Astrocyte (in vitro differentiated cells and primary cell): ENCODE measurements around the gene TMED5. TPM values are rescaled to one million over a fixed set of nuclear protein-coding genes. Genes with fewer than 3 reads are reported as not detected.

ENCODE experiments used
- DNase-seq: peaks from one replicate; pipeline ENCODE4 v3.0.0-alpha.2; 2010; ENCODE audit warnings: low read depth
- FAIRE-seq: peaks from 2 replicates; lab custom pipeline; 2011; peaks lifted over from hg19 to GRCh38; lab: Jason Lieb, UNC
- H2AFZ ChIP-seq: 2 replicates; pipeline ENCODE4 v1.6.0; 2012; ENCODE audit warnings: low read depth, low read length, inconsistent platforms
- H3K27ac ChIP-seq: 2 replicates; pipeline ENCODE4 v1.5.1; 2011; ENCODE audit warnings: low read depth, low read length, inconsistent platforms
- H3K27me3 ChIP-seq: 2 replicates; pipeline ENCODE4 v1.6.0; 2011; ENCODE audit warnings: low read length, inconsistent platforms; ENCODE audit not compliant: insufficient read depth
- H3K36me3 ChIP-seq: 2 replicates; pipeline ENCODE4 v1.5.1; 2011; ENCODE audit warnings: low read length, inconsistent platforms; ENCODE audit not compliant: insufficient read depth
- H3K4me1 ChIP-seq: 2 replicates; pipeline ENCODE4 v1.5.1; 2011; ENCODE audit warnings: low read length, inconsistent platforms; ENCODE audit not compliant: insufficient read depth
- H3K4me2 ChIP-seq: 2 replicates; pipeline ENCODE4 v1.6.0; 2012; ENCODE audit warnings: low read length, inconsistent platforms
- H3K4me3 ChIP-seq: 2 replicates; pipeline ENCODE4 v1.5.1; 2011; ENCODE audit warnings: low read depth, mild to moderate bottlenecking, low read length, inconsistent platforms; ENCODE audit not compliant: insufficient read depth
- H3K79me2 ChIP-seq: 2 replicates; pipeline ENCODE4 v1.6.0; 2012; ENCODE audit warnings: mild to moderate bottlenecking, low read length, inconsistent platforms; ENCODE audit not compliant: insufficient read depth
- H3K9ac ChIP-seq: 2 replicates; pipeline ENCODE4 v1.6.0; 2012; ENCODE audit warnings: mild to moderate bottlenecking, low read length, inconsistent platforms
- H3K9me3 ChIP-seq: 2 replicates; pipeline ENCODE4 v1.5.1; 2012; ENCODE audit warnings: low read depth, mild to moderate bottlenecking, low read length, inconsistent platforms; ENCODE audit not compliant: insufficient read depth
- H4K20me1 ChIP-seq: 2 replicates; pipeline ENCODE4 v1.6.0; 2012; ENCODE audit warnings: low read length, inconsistent platforms; ENCODE audit not compliant: insufficient read depth
- H3K27ac Mint-ChIP-seq: one replicate; pipeline ENCODE4 v1.8.0; 2021; ENCODE audit warnings: mild to moderate bottlenecking, mixed read lengths; ENCODE audit not compliant: unreplicated experiment
- H3K27me3 Mint-ChIP-seq: one replicate; pipeline ENCODE4 v1.8.0; 2021; ENCODE audit warnings: low read depth, mixed read lengths; ENCODE audit not compliant: unreplicated experiment
- H3K36me3 Mint-ChIP-seq: one replicate; pipeline ENCODE4 v1.8.0; 2021; ENCODE audit warnings: low read depth, mixed read lengths; ENCODE audit not compliant: unreplicated experiment
- H3K4me1 Mint-ChIP-seq: one replicate; pipeline ENCODE4 v1.8.0; 2021; ENCODE audit warnings: low read depth, mixed read lengths; ENCODE audit not compliant: unreplicated experiment
- H3K4me3 Mint-ChIP-seq: one replicate; pipeline ENCODE4 v1.8.0; 2021; ENCODE audit warnings: mild to moderate bottlenecking, moderate library complexity, mixed read lengths; ENCODE audit not compliant: unreplicated experiment
- H3K9me3 Mint-ChIP-seq: one replicate; pipeline ENCODE4 v1.8.0; 2021; ENCODE audit warnings: mild to moderate bottlenecking, mixed read lengths; ENCODE audit not compliant: unreplicated experiment
- EZH2 ChIP-seq: IDR thresholded peaks from 2 replicates; pipeline ENCODE4 v1.6.1; 2012; ENCODE audit warnings: mild to moderate bottlenecking, low read length, inconsistent platforms; ENCODE audit not compliant: insufficient read depth
- total RNA-seq: library from RNA; stranded (reverse); gene quantifications from 2 replicates; pipeline ENCODE4 v1.2.1, GENCODE V29; 2021
- TF ChIP-seq, protein P1 (sequence below): IDR thresholded peaks from 2 replicates; pipeline ENCODE4 v1.5.1; 2011; ENCODE audit warnings: low read depth, mild to moderate bottlenecking, inconsistent platforms, low read length, moderate library complexity; ENCODE audit not compliant: insufficient read depth

Gene TMED5
- total RNA-seq, 1 donor from 2014 or later = 105 TPM

DNA sequence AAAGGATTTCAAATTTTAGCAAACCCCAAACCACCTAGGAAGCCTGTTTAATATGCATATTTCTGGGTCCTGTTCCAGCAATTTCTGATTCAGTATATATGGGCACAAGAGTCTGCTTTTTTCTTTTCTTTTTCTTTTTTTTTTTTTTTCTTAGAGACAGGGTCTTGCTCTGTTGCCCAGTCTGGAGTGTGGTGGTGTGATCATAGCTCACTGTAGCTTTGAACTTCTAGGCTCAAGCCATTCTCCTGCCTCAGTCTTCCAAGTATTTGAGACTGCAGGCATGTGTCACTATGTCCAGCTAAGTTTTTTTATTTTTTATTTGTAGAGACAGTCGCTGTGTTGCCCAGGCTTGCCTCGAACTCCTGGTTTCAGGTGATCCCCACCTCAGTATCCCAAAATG, 35.1 kb upstream of the TMED5 start:
- no peak overlapping the region for H3K4me3 Mint-ChIP-seq
- TF ChIP-seq EZH2 = no peak
- TF ChIP-seq, protein P1, sequence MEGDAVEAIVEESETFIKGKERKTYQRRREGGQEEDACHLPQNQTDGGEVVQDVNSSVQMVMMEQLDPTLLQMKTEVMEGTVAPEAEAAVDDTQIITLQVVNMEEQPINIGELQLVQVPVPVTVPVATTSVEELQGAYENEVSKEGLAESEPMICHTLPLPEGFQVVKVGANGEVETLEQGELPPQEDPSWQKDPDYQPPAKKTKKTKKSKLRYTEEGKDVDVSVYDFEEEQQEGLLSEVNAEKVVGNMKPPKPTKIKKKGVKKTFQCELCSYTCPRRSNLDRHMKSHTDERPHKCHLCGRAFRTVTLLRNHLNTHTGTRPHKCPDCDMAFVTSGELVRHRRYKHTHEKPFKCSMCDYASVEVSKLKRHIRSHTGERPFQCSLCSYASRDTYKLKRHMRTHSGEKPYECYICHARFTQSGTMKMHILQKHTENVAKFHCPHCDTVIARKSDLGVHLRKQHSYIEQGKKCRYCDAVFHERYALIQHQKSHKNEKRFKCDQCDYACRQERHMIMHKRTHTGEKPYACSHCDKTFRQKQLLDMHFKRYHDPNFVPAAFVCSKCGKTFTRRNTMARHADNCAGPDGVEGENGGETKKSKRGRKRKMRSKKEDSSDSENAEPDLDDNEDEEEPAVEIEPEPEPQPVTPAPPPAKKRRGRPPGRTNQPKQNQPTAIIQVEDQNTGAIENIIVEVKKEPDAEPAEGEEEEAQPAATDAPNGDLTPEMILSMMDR = no peak
- H3K4me1 Mint-ChIP-seq = peaks cover 18% of the 10 kb centered on the region

DNA sequence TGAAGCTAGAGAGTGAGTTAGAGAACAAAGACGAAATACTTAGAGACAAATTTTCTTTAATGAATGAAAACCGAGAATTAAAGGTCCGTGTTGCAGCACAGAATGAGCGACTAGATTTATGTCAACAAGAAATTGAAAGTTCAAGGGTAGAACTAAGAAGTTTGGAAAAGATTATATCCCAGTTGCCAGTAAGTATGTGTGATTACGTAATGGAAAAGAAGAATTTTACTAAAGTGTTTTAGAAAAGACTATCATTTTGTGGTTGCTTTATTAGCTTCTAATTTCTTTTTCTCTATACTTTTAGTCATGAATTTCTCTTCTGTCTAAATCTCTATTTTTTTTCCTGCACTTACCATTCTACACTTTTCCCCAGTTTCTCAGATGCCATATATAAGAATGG, 27.0 kb upstream of the TMED5 start:
- no peaks in the 10 kb centered on the region for H3K9me3 Mint-ChIP-seq
- TF ChIP-seq EZH2 = no peak
- TF ChIP-seq, protein P1 = no peak
- no peaks in the 10 kb centered on the region for H3K27me3 Mint-ChIP-seq
- no peak overlapping the region for H3K27ac Mint-ChIP-seq
- H3K79me2 ChIP-seq = no peaks in the 10 kb centered on the region
- peak; percentile 29 for FAIRE-seq
- H3K4me2 ChIP-seq = no peak overlapping the region
- no peak for DNase-seq
- no peaks in the 10 kb centered on the region for H3K27me3 ChIP-seq
- no peak overlapping the region for H2AFZ ChIP-seq
- H4K20me1 ChIP-seq = no peaks in the 10 kb centered on the region
- H3K4me3 ChIP-seq = no peak overlapping the region
- no peak overlapping the region for H3K27ac ChIP-seq
- no peaks in the 10 kb centered on the region for H3K9me3 ChIP-seq
- no peak overlapping the region for H3K9ac ChIP-seq
- H3K36me3 ChIP-seq = no peaks in the 10 kb centered on the region
- no peaks in the 10 kb centered on the region for H3K4me1 Mint-ChIP-seq
- no peak overlapping the region for H3K4me3 Mint-ChIP-seq
- H3K4me1 ChIP-seq = no peaks in the 10 kb centered on the region
- peaks cover 1% of the 10 kb centered on the region for H3K36me3 Mint-ChIP-seq

More for the DNA sequence above, 35.1 kb upstream of the TMED5 start:
- H3K9me3 ChIP-seq = no peaks in the 10 kb centered on the region
- Mint-ChIP-seq H3K27ac (no peak overlapping the region), H3K27me3 (no peaks in the 10 kb centered on the region), H3K9me3 (no peaks in the 10 kb centered on the region), H3K36me3 (no peaks in the 10 kb centered on the region)
- no peak overlapping the region for H3K27ac ChIP-seq
- H3K36me3 ChIP-seq = peaks cover 18% of the 10 kb centered on the region
- no peak overlapping the region for H3K4me3 ChIP-seq
- FAIRE-seq = no peak
- H3K9ac ChIP-seq = no peak overlapping the region
- no peak overlapping the region for H2AFZ ChIP-seq
- H3K27me3 ChIP-seq = no peaks in the 10 kb centered on the region
- H3K79me2 ChIP-seq = no peaks in the 10 kb centered on the region
- no peak overlapping the region for H3K4me2 ChIP-seq
- DNase-seq = no peak
- no peaks in the 10 kb centered on the region for H3K4me1 ChIP-seq
- H4K20me1 ChIP-seq = no peaks in the 10 kb centered on the region

DNA sequence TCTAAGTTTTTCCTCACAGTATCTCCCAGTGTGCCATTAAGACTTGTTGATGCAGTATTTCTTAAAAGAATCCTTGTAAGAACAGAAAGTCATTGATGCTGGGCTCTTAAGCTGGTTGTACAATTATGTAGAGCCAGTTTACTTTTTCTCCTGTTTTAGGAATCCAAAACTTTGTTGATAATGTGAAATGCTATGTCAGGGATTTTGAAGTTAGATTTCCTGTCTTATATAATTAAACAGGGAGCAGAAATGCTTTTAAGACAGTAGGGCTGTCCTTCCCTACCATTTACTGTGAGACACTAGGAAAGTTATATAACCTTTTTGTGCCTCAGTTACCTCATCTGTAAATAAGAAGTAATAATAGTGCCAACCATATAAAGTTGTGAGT, 26.3 kb upstream of the TMED5 start:
- no peaks in the 10 kb centered on the region for H3K79me2 ChIP-seq
- TF ChIP-seq, protein P1 = no peak
- no peak for TF ChIP-seq EZH2
- no peaks in the 10 kb centered on the region for H3K27me3 Mint-ChIP-seq
- H3K36me3 ChIP-seq = no peaks in the 10 kb centered on the region
- H3K9me3 Mint-ChIP-seq = no peaks in the 10 kb centered on the region
- FAIRE-seq (no peak), DNase-seq (no peak)
- H4K20me1 ChIP-seq = no peaks in the 10 kb centered on the region
- no peaks in the 10 kb centered on the region for H3K4me1 ChIP-seq
- H3K27ac ChIP-seq = no peak overlapping the region
- no peak overlapping the region for H3K4me3 ChIP-seq
- H3K4me2 ChIP-seq = no peak overlapping the region
- no peak overlapping the region for H3K4me3 Mint-ChIP-seq
- no peak overlapping the region for H2AFZ ChIP-seq
- H3K27ac Mint-ChIP-seq = no peak overlapping the region
- H3K4me1 Mint-ChIP-seq = no peaks in the 10 kb centered on the region
- no peaks in the 10 kb centered on the region for H3K9me3 ChIP-seq
- no peaks in the 10 kb centered on the region for H3K27me3 ChIP-seq
- H3K36me3 Mint-ChIP-seq = peaks cover 1% of the 10 kb centered on the region
- H3K9ac ChIP-seq = no peak overlapping the region
